DOHH2 (cell line): ENCODE measurements around the gene NPAS3.

ENCODE experiments used
- H3F3A ChIP-seq: fragments of 200-600 bp; sonication (generic), shearing (Covaris generic); 2 replicates; pipeline ENCODE4 v1.6.0; 2016; ENCODE audit warnings: antibody characterized with exemption, mild to moderate bottlenecking; ENCODE audit not compliant: control insufficient read depth, insufficient read depth
- H3K27ac ChIP-seq: fragments of 200-600 bp; sonication (generic); 2 replicates; pipeline ENCODE4 v1.5.1; 2014; ENCODE audit warnings: low read depth, mild to moderate bottlenecking, low read length, moderate library complexity
- H3K27me3 ChIP-seq: fragments of 200-600 bp; sonication (generic); 2 replicates; pipeline ENCODE4 v1.6.1; 2014; ENCODE audit warnings: mild to moderate bottlenecking, low read length, mixed read lengths; ENCODE audit not compliant: control insufficient read depth
- H3K36me3 ChIP-seq: fragments of 200-600 bp; sonication (generic); 2 replicates; pipeline ENCODE4 v1.6.1; 2014; ENCODE audit warnings: mild to moderate bottlenecking, low read length, moderate library complexity, mixed read lengths; ENCODE audit not compliant: control insufficient read depth
- H3K4me1 ChIP-seq: fragments of 200-600 bp; sonication (generic); 2 replicates; pipeline ENCODE4 v1.6.1; 2014; ENCODE audit warnings: mild to moderate bottlenecking, low read length, mixed read lengths; ENCODE audit not compliant: control insufficient read depth
- H3K4me2 ChIP-seq: fragments of 200-600 bp; sonication (generic); 2 replicates; pipeline ENCODE4 v1.6.0; 2014; ENCODE audit warnings: mild to moderate bottlenecking, low read length, moderate library complexity
- H3K4me3 ChIP-seq: fragments of 200-600 bp; sonication (generic); 2 replicates; pipeline ENCODE4 v1.5.1; 2014; ENCODE audit warnings: mild to moderate bottlenecking, low read length, mixed read lengths
- H3K79me2 ChIP-seq: fragments of 200-600 bp; sonication (generic); 2 replicates; pipeline ENCODE4 v1.6.1; 2014; ENCODE audit warnings: mild to moderate bottlenecking, low read length, mixed read lengths; ENCODE audit not compliant: control insufficient read depth
- H3K9me2 ChIP-seq: fragments of 200-600 bp; sonication (generic); replicated peaks from 2 replicates; pipeline ENCODE4 v1.6.1; 2014; ENCODE audit warnings: mild to moderate bottlenecking, low read length, mixed read lengths; ENCODE audit not compliant: control insufficient read depth
- H3K9me3 ChIP-seq: fragments of 200-600 bp; sonication (generic); 2 replicates; pipeline ENCODE4 v1.6.1; 2014; ENCODE audit warnings: antibody characterized with exemption, low read length, mixed read lengths; ENCODE audit not compliant: control insufficient read depth, insufficient read depth
- H4K20me1 ChIP-seq: fragments of 200-600 bp; sonication (generic); 2 replicates; pipeline ENCODE4 v1.6.0; 2014; ENCODE audit warnings: low read depth, mild to moderate bottlenecking, antibody characterized with exemption, low read length, moderate library complexity; ENCODE audit not compliant: control insufficient read depth, insufficient read depth
- EZH2phosphoT487 ChIP-seq: fragments of 200-600 bp; sonication (generic); IDR thresholded peaks from 2 replicates; pipeline ENCODE4 v1.6.1; 2017; ENCODE audit warnings: borderline replicate concordance, mild to moderate bottlenecking, antibody characterized with exemption, low read length, moderate library complexity, mixed read lengths
- TF ChIP-seq, protein P1 (sequence below): fragments of 200-600 bp; sonication (generic); IDR thresholded peaks from one replicate; pipeline ENCODE4 v1.5.1; 2014; ENCODE audit warnings: antibody characterized with exemption, mild to moderate bottlenecking, low read depth, low read length; ENCODE audit not compliant: poor library complexity, severe bottlenecking

Gene NPAS3

DNA sequence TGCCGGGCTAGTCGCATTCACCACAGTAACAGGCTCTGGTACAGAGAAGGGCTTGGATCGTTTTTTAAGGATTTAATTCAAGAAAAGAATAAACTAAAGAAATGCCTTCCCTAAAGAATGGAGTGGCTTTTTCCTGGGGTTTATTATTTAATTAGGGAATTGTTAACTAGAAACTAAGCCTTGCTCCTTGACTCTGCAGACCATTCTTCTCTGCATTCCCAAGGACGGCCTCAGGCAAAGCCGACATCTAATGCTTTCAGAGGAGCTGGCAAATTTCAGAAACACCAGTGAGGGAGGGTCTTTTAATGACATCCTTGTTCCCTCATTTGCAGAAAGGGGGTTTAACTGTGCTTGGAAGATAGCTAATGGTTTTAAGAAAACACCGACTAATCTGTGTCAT, 838.2 kb downstream of the NPAS3 start:
- no peaks in the 10 kb centered on the region for H3K27me3 ChIP-seq
- H3K27ac ChIP-seq, result no peak overlapping the region
- H3K9me2 ChIP-seq, result no peaks in the 10 kb centered on the region
- TF ChIP-seq, protein P1, sequence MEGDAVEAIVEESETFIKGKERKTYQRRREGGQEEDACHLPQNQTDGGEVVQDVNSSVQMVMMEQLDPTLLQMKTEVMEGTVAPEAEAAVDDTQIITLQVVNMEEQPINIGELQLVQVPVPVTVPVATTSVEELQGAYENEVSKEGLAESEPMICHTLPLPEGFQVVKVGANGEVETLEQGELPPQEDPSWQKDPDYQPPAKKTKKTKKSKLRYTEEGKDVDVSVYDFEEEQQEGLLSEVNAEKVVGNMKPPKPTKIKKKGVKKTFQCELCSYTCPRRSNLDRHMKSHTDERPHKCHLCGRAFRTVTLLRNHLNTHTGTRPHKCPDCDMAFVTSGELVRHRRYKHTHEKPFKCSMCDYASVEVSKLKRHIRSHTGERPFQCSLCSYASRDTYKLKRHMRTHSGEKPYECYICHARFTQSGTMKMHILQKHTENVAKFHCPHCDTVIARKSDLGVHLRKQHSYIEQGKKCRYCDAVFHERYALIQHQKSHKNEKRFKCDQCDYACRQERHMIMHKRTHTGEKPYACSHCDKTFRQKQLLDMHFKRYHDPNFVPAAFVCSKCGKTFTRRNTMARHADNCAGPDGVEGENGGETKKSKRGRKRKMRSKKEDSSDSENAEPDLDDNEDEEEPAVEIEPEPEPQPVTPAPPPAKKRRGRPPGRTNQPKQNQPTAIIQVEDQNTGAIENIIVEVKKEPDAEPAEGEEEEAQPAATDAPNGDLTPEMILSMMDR, result no peak
- TF ChIP-seq EZH2phosphoT487, result no peak
- H3K4me1 ChIP-seq, result no peaks in the 10 kb centered on the region
- H3K36me3 ChIP-seq, result no peaks in the 10 kb centered on the region
- H3K4me2 ChIP-seq, result no peak overlapping the region
- H4K20me1 ChIP-seq, result no peaks in the 10 kb centered on the region
- H3K9me3 ChIP-seq, result no peaks in the 10 kb centered on the region
- H3K4me3 ChIP-seq, result no peak overlapping the region
- no peaks in the 10 kb centered on the region for H3F3A ChIP-seq
- H3K79me2 ChIP-seq, result no peaks in the 10 kb centered on the region

DNA sequence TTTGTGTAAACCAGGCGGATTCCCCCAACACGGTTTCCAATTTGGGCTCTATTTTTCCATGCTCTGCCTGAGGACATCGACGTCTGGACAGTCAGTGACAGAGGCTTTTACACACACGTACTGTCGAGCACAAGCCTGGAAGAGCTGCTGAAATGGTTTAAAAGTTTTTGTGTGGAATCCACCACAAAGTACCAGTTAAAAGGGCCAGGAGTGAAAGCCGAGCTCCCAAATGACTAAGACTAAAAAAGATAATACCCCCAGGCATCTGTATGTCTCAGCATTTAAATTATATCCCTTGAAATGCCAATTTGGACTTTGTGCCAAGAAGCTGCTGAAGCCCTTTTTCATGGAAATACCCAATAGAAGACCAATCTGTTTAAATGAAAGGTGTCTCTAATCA, 839.0 kb downstream of the NPAS3 start:
- H4K20me1 ChIP-seq, result no peaks in the 10 kb centered on the region
- no peaks in the 10 kb centered on the region for H3K4me1 ChIP-seq
- H3K9me2 ChIP-seq, result no peaks in the 10 kb centered on the region
- H3K4me2 ChIP-seq, result no peak overlapping the region
- no peaks in the 10 kb centered on the region for H3F3A ChIP-seq
- no peaks in the 10 kb centered on the region for H3K79me2 ChIP-seq
- TF ChIP-seq EZH2phosphoT487, result no peak
- TF ChIP-seq, protein P1, result no peak
- H3K9me3 ChIP-seq, result no peaks in the 10 kb centered on the region
- no peaks in the 10 kb centered on the region for H3K36me3 ChIP-seq
- H3K4me3 ChIP-seq, result no peak overlapping the region
- H3K27ac ChIP-seq, result no peak overlapping the region
- no peaks in the 10 kb centered on the region for H3K27me3 ChIP-seq

DNA sequence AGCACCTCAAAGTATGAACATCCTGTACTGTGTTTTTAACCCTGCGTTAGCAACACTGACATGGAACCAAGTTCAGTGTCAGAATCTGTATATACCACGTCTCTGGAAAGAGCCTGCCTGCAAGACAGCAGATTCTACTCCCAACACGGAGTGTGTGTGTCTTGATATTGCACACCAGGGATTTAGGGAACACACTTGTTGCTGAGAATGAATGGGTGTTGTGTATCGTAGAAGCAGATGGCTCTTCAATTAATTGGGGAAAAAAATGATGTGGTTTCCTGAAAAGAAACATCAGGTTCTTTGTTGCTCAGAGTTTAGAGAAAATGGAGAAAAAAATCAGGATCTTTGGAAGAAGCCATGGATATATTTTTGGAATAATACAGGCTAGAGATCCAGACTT, 841.4 kb downstream of the NPAS3 start:
- H3K36me3 ChIP-seq, result no peaks in the 10 kb centered on the region
- no peaks in the 10 kb centered on the region for H4K20me1 ChIP-seq
- H3K4me1 ChIP-seq, result no peaks in the 10 kb centered on the region
- no peak overlapping the region for H3K4me3 ChIP-seq
- H3K79me2 ChIP-seq, result no peaks in the 10 kb centered on the region
- no peak overlapping the region for H3K4me2 ChIP-seq
- no peak for TF ChIP-seq EZH2phosphoT487
- TF ChIP-seq, protein P1, result no peak
- H3F3A ChIP-seq, result no peaks in the 10 kb centered on the region
- H3K9me3 ChIP-seq, result no peaks in the 10 kb centered on the region
- no peaks in the 10 kb centered on the region for H3K9me2 ChIP-seq
- no peaks in the 10 kb centered on the region for H3K27me3 ChIP-seq
- no peak overlapping the region for H3K27ac ChIP-seq

DNA sequence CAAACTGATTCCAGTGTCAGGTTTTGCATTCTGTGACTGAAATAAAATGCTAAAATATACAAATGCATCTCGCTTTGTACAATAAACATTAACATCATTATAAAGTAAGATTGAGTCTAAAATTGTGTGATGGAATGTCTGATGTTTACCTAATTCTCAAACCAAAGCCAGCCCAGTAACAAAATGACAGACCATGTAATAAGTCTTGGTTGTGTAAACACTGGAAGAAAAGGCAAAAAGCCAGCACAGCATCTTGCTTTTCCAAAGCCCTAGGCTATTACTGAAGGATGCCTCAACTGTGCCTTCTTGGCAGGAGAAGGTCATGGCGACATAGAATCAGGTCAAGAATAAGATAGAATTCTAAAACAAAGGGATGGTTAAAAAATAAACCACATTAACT, 842.6 kb downstream of the NPAS3 start:
- Histone ChIP-seq H3K4me1 (no peaks in the 10 kb centered on the region), H3K4me2 (no peak overlapping the region), H3K27ac (no peak overlapping the region), H3K4me3 (no peak overlapping the region), H3K9me2 (no peaks in the 10 kb centered on the region), H3K9me3 (no peaks in the 10 kb centered on the region), H3K79me2 (no peaks in the 10 kb centered on the region), H3F3A (no peaks in the 10 kb centered on the region), H4K20me1 (no peaks in the 10 kb centered on the region), H3K27me3 (no peaks in the 10 kb centered on the region), H3K36me3 (no peaks in the 10 kb centered on the region)
- no peak for TF ChIP-seq EZH2phosphoT487
- TF ChIP-seq, protein P1, result no peak
